HepG2 (cell line): ENCODE measurements around the gene CDH1. TPM values are rescaled to one million over a fixed set of nuclear protein-coding genes. Genes with fewer than 3 reads are reported as not detected.

Source experiments
- ATAC-seq: fragments of 200-7000 bp; cut with Tn5 transposase; 3 replicates; pipeline ENCODE4 v1.9.1; 2020; ENCODE audit warnings: mild to moderate bottlenecking, moderate library complexity
- BruUV-seq: library from RNA; stranded (reverse); fragments of 400-500 nt; replicated peaks from 2 replicates; lab custom pipeline; 2021; lab: Mats Ljungman, UMichigan
- CTCF ChIA-PET: fragments of 300-600 bp; formaldehyde crosslinking; extraction: SDS; loops from one replicate; lab custom pipeline; 2021; ENCODE audit warnings: low total read pairs, inconsistent platforms, low intra/inter-chr PET ratio; lab: Yijun Ruan, JAX
- POLR2A ChIA-PET: fragments of 350-600 bp; sonication (Branson Sonifier 250); formaldehyde crosslinking; loops from one replicate; lab custom pipeline; 2020; ENCODE audit warnings: antibody characterized with exemption, inconsistent platforms; lab: Yijun Ruan, JAX
- DNase-seq: peaks from one replicate; pipeline ENCODE4 v3.0.0-alpha.2; 2015; ENCODE audit warnings: low spot score
- FAIRE-seq: peaks from 3 replicates; lab custom pipeline; 2011; peaks lifted over from hg19 to GRCh38; lab: Jason Lieb, UNC
- H2AFZ ChIP-seq: one replicate; pipeline ENCODE4 v1.6.1; 2011; ENCODE audit warnings: low read length, inconsistent platforms
- H3K27ac ChIP-seq: fragments of 300-600 bp; 3 replicates; pipeline ENCODE4 v1.8.0; 2011; ENCODE audit warnings: mixed run types, mild to moderate bottlenecking, mixed read lengths, low read length, inconsistent platforms; ENCODE audit not compliant: insufficient read depth; ENCODE audit errors: extremely low read length
- H3K27me3 ChIP-seq, 2 experiments: fragments of 200-600 bp in 1 of 2; 2 replicates in 1 of 2; 3 replicates in 1 of 2; pipeline versions ENCODE4 v1.6.0 to v1.8.0; 2011; ENCODE audit warnings: low read length in 2 of 2, mild to moderate bottlenecking in 2 of 2, moderate library complexity in 2 of 2, inconsistent platforms in 1 of 2; ENCODE audit not compliant: insufficient read depth in 2 of 2, control insufficient read depth in 1 of 2
- H3K36me3 ChIP-seq, 2 experiments: fragments of 200-600 bp in 1 of 2; replicated peaks in 1 of 2; 2 replicates in 1 of 2; 3 replicates in 1 of 2; pipeline versions ENCODE4 v1.5.1 to v1.8.0; 2011; ENCODE audit warnings: low read length in 2 of 2, inconsistent platforms in 1 of 2; ENCODE audit not compliant: insufficient read depth in 2 of 2, control insufficient read depth in 1 of 2
- H3K4me1 ChIP-seq: 2 replicates; pipeline ENCODE4 v1.5.1; 2012; ENCODE audit warnings: low read length, inconsistent platforms; ENCODE audit not compliant: insufficient read depth
- H3K4me2 ChIP-seq: 2 replicates; pipeline ENCODE4 v1.6.0; 2011; ENCODE audit warnings: low read depth, low read length, inconsistent platforms
- H3K4me3 ChIP-seq, 3 experiments: fragments of 200-600 bp in 1 of 3; sonication (generic), shearing (Covaris generic) in 1 of 3; replicated peaks in 1 of 3; 2 replicates each; pipeline ENCODE4 v1.5.1; 2011 to 2016; ENCODE audit warnings: low read length in 3 of 3, inconsistent platforms in 2 of 3, low read depth in 2 of 3, mild to moderate bottlenecking in 2 of 3, control low read depth in 1 of 3, mixed read lengths in 1 of 3; ENCODE audit not compliant: insufficient read depth in 1 of 3
- H3K79me2 ChIP-seq: one replicate; pipeline ENCODE4 v1.6.1; 2011; ENCODE audit warnings: low read length, inconsistent platforms; ENCODE audit not compliant: insufficient read depth
- H3K9ac ChIP-seq: 2 replicates; pipeline ENCODE4 v1.6.0; 2011; ENCODE audit warnings: mild to moderate bottlenecking, low read depth, low read length, inconsistent platforms; ENCODE audit not compliant: insufficient read depth
- H3K9me3 ChIP-seq: 2 replicates; pipeline ENCODE4 v1.5.1; 2012; ENCODE audit warnings: mild to moderate bottlenecking, low read length
- H4K20me1 ChIP-seq: 2 replicates; pipeline ENCODE4 v1.6.0; 2011; ENCODE audit warnings: inconsistent platforms, mild to moderate bottlenecking, low read length, moderate library complexity; ENCODE audit not compliant: insufficient read depth
- MTF2 ChIP-seq: sonication (generic); formaldehyde crosslinking; IDR thresholded peaks from 2 replicates; pipeline ENCODE4 v1.5.0; 2020; ENCODE audit warnings: missing genetic modification reagents, borderline replicate concordance
- PLSCR1 ChIP-seq: sonication (generic); formaldehyde crosslinking; IDR thresholded peaks from 2 replicates; pipeline ENCODE4 v1.5.0; 2020; ENCODE audit warnings: missing genetic modification reagents, mild to moderate bottlenecking, borderline replicate concordance
- PTBP1 ChIP-seq: fragments of 200-400 bp; formaldehyde crosslinking; IDR thresholded peaks from 2 replicates; pipeline ENCODE4 v1.6.1; 2018; ENCODE audit warnings: low read length, low read depth; ENCODE audit not compliant: poor library complexity, severe bottlenecking
- SRSF1 ChIP-seq: fragments of 200-400 bp; formaldehyde crosslinking; optimal IDR thresholded peaks from 2 replicates; pipeline ENCODE3; 2017; ENCODE audit warnings: mild to moderate bottlenecking, low read depth, low read length, moderate library complexity
- SSRP1 ChIP-seq: IDR thresholded peaks from 2 replicates; pipeline ENCODE4 v1.6.1; 2016; ENCODE audit warnings: control low read depth
- STAG1 ChIP-seq: sonication (generic); formaldehyde crosslinking; IDR thresholded peaks from 2 replicates; pipeline ENCODE4 v1.4.0; 2020; ENCODE audit warnings: missing genetic modification reagents
- ZNF143 ChIP-seq: sonication (generic); formaldehyde crosslinking; IDR thresholded peaks from 2 replicates; pipeline ENCODE4 v1.4.0; 2020; ENCODE audit warnings: missing genetic modification reagents
- ZNF180 ChIP-seq: sonication (generic); formaldehyde crosslinking; IDR thresholded peaks from 2 replicates; pipeline ENCODE4 v1.4.0; 2020; ENCODE audit warnings: low read depth, missing genetic modification reagents, borderline replicate concordance
- ZNF333 ChIP-seq: sonication (generic); formaldehyde crosslinking; IDR thresholded peaks from 2 replicates; pipeline ENCODE4 v1.4.0; 2020; ENCODE audit warnings: mild to moderate bottlenecking, missing genetic modification reagents, borderline replicate concordance
- ZNF775 ChIP-seq: sonication (generic); formaldehyde crosslinking; IDR thresholded peaks from 2 replicates; pipeline ENCODE4 v1.4.0; 2020; ENCODE audit warnings: missing genetic modification reagents, mild to moderate bottlenecking, moderate library complexity, borderline replicate concordance
- ZNF841 ChIP-seq: sonication (generic); formaldehyde crosslinking; IDR thresholded peaks from 2 replicates; pipeline ENCODE4 v1.8.1; 2023; ENCODE audit warnings: missing genetic modification reagents, borderline replicate concordance
- WGBS: methylation state at CpG from one replicate; pipeline ENCODE4 v1.1.6; 2017; ENCODE audit warnings: low lambda C conversion rate; 5-methylcytosine and 5-hydroxymethylcytosine counted together
- in situ Hi-C: cut with HindIII; loops from 2 replicates; pipeline ENCODE4 v1.10.0; 2017; ENCODE audit warnings: low pct_unique_long_range_greater_than_20kb; ENCODE audit not compliant: extremely low pct_ligation_motif_present
- intact Hi-C: fragments of 100-400 bp; cut with micrococcal nuclease; formaldehyde crosslinking; loops from one replicate; pipeline ENCODE4 v1.10.0; 2022; ENCODE audit not compliant: unreplicated experiment
- polyA plus RNA-seq, 8 experiments: library from polyadenylated mRNA; depleted of rRNA in 3 of 8; stranded (reverse) in 7 of 8; unstranded in 1 of 8; fragments of >200 nt; fragmentation: Illumina TruSeq in 4 of 8; extraction: Trizol in 4 of 8; gene quantifications; 2 replicates each; pipeline versions ENCODE4 v1.2.1 to v1.2.3, GENCODE V29; 2011 to 2016; ENCODE audit warnings: low read depth in 4 of 8, missing spikeins in 1 of 8, mixed read lengths in 1 of 8; ENCODE audit not compliant: insufficient read depth in 1 of 8
- total RNA-seq, 5 experiments: library from RNA; depleted of rRNA; stranded (reverse); fragments of >200 nt; fragmentation: Illumina TruSeq; extraction: Trizol; gene quantifications; 2 replicates each; pipeline ENCODE4 v1.2.3, GENCODE V29; 2016; ENCODE audit warnings: low read depth in 1 of 5
- TF ChIP-seq, protein P1 (sequence below): sonication (generic); formaldehyde crosslinking; IDR thresholded peaks from 2 replicates; pipeline ENCODE4 v1.4.0; 2020; ENCODE audit warnings: missing genetic modification reagents, borderline replicate concordance

Gene CDH1
- total and polyA plus RNA-seq, 2 of the 13 experiments (the other 11 are each of a cell fraction or from before 2014, with no cell fraction given) = 0.95 to 9.8 TPM

- no peak for ATAC-seq
- Histone ChIP-seq H3K36me3 (no peaks in the 10 kb centered on the region), H3K4me3 (no peak overlapping the region), H4K20me1 (no peaks in the 10 kb centered on the region), H2AFZ (no peak overlapping the region), H3K4me1 (no peaks in the 10 kb centered on the region), H3K9ac (no peak overlapping the region), H3K27me3 (no peaks in the 10 kb centered on the region; a peak in 1 of 5 replicates), H3K27ac (no peak overlapping the region), H3K9me3 (no peaks in the 10 kb centered on the region), H3K79me2 (no peaks in the 10 kb centered on the region), H3K4me2 (no peak overlapping the region)
- in situ Hi-C loops = no loop called here
- no peak for DNase-seq
- no peak for FAIRE-seq
- no peak for TF ChIP-seq STAG1 (CRISPR knock-in tag)
- intact Hi-C loops = no loop called here
- ChIA-PET POLR2A (no interaction called here), CTCF (no interaction called here)
- BruUV-seq = no TSS peak
- 66% methylated on average over 5 of the region's 5 CpGs for WGBS
Observed at GRCh38 chr16:68835970-68836369, 98.9 kb downstream of the CDH1 start.

- ChIA-PET CTCF (no interaction called here), POLR2A (no interaction called here)
- DNase-seq = no peak
- TF ChIP-seq ZNF143 (no peak), SRSF1 (no peak), PLSCR1 (CRISPR knock-in tag) (no peak), PTBP1 (no peak), SSRP1 (no peak), ZNF775 (no peak), ZNF180 (no peak), ZNF333 (CRISPR knock-in tag) (no peak), ZNF841 (no peak), MTF2 (CRISPR knock-in tag) (no peak)
- TF ChIP-seq, protein P1, sequence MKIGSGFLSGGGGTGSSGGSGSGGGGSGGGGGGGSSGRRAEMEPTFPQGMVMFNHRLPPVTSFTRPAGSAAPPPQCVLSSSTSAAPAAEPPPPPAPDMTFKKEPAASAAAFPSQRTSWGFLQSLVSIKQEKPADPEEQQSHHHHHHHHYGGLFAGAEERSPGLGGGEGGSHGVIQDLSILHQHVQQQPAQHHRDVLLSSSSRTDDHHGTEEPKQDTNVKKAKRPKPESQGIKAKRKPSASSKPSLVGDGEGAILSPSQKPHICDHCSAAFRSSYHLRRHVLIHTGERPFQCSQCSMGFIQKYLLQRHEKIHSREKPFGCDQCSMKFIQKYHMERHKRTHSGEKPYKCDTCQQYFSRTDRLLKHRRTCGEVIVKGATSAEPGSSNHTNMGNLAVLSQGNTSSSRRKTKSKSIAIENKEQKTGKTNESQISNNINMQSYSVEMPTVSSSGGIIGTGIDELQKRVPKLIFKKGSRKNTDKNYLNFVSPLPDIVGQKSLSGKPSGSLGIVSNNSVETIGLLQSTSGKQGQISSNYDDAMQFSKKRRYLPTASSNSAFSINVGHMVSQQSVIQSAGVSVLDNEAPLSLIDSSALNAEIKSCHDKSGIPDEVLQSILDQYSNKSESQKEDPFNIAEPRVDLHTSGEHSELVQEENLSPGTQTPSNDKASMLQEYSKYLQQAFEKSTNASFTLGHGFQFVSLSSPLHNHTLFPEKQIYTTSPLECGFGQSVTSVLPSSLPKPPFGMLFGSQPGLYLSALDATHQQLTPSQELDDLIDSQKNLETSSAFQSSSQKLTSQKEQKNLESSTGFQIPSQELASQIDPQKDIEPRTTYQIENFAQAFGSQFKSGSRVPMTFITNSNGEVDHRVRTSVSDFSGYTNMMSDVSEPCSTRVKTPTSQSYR = no peak
- Histone ChIP-seq H2AFZ (no peak overlapping the region), H3K36me3 (no peaks in the 10 kb centered on the region), H3K4me2 (no peak overlapping the region), H3K9me3 (no peaks in the 10 kb centered on the region), H3K4me1 (peaks cover 14% of the 10 kb centered on the region), H3K79me2 (no peaks in the 10 kb centered on the region), H3K27me3 (no peaks in the 10 kb centered on the region; a peak in 2 of 5 replicates), H3K4me3 (no peak overlapping the region), H3K9ac (no peak overlapping the region), H4K20me1 (no peaks in the 10 kb centered on the region), H3K27ac (no peak overlapping the region)
- 35% methylated on average over 4 of the region's 4 CpGs for WGBS
- no peak for FAIRE-seq
- no TSS peak for BruUV-seq
- ATAC-seq = no peak
- intact Hi-C loops = loop anchor here (10.0 kb wide), 1 partner anchor 155 kb away; no protein-coding TSS in a partner anchor
- in situ Hi-C loops = loop anchor here (5.0 kb wide), 1 partner anchor 282 kb away; no protein-coding TSS in a partner anchor
Observed at GRCh38 chr16:68839831-68840230, 102.7 kb downstream of the CDH1 start.
